ENCODE measurements around the gene KIF26A.

Gene KIF26A

DNA sequence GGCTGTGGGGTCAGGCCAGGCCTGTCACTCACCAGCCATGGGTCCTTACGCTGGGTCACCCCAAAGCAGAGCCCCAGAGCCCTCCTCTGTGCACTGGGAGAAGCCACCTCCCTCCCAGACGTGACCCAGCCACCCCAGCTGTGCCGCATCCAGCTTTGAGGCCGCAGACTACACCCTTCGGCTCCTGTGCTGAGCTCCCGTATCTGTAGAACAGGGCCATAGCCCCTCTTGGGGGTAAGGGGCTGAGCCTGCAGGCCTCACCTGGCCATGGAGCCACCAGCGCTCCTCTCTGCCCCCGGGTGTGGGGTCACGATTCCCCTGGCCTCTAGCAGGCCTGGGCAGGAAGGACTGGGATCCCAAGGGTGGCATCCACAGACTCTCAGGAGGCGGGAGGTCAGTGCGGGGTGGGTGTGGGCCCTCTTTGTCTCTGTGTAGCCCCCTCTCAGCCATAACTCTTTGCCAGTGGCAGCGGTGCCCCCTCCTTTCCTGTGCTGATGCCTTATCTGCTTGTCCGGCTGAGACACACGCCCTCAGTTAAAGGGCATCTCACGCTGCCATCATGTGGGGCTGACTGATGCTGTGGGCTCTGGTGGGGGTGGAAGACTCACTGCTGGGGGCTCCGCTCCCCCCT lies 36.6 kb upstream of the KIF26A start:
- DNase-seq, result no peak

DNA sequence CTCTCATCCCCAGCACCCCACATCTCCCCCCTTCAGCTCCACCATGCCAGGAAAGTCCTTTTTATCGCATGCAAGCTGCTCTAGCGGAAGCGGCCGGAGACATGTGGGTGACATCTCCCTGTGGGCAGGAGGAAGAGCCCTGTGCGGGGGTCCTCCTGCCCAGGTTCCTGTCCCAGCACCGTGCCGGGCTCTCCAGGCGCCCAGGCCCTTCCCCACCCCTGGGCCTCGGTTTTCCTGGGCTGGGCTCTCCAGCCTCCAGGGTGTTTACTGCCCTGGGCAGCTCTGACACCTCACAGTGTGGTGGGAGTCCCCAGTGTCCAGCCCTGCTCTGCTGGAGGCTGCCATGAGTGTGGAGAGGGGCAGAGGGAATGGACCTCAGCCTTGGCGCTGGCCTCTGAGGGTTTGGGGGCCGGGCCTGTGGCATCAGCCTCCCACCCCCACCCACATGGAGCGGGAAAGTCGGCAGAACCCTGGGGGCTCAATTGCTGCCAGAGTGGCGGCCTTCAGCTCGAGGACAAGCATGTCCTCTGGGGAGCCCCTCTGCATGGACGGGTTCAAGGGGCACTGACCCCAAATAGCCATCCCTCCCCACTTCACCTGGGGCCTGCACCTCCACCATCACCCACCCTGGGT lies 36.0 kb upstream of the KIF26A start:
- no peak for DNase-seq

DNA sequence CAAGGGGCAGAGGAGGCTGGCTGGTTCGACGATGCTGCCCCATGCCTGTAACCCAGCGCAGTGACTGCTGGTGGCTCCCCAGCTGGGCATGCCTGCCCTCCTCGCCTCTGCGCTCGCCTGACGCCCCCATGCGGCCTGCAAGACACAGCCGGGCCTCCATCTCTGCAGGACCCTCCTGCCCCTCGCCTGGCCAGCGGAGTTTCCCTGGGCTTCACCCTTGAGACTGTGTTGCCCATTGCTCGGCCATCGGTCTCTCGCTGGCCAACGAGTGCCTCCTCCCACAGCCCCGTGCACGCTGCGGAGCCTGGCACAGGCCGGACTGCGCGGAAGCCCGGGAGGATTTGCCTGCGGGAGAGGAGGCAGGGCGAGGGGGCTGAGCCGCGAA lies 35.3 kb upstream of the KIF26A start:
- no peak for DNase-seq

DNA sequence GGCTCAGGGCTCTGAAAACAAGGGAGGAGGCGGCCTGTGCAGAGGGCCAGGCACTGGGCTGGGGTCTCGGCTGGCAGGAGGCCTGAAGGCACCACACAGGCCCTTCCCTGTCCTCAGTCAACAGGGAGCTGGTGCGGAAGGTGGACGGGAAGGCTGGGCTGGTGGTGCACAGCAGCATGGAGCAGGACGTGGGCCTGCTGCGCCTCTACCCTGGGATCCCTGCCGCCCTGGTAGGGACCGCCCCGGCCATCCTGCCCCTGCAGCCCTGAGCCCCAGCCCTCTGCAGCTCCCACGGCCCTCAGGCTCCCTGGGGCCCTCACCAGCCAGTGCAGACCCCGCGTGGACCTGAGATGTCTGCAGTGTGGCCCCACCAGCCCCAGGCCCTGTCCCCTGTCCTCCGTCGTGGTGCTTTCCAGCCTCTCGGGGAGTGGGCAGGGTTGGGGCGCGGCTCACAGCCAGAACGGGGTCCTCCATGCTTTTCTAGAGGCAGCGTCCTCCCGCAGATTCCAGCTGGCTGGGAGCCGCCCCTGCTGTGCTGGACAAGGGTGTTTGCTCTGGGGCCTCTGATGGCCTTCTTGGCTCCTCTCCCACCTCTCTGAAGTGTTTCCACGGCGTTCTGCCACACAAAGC lies 34.8 kb upstream of the KIF26A start:
- DNase-seq, result no peak

DNA sequence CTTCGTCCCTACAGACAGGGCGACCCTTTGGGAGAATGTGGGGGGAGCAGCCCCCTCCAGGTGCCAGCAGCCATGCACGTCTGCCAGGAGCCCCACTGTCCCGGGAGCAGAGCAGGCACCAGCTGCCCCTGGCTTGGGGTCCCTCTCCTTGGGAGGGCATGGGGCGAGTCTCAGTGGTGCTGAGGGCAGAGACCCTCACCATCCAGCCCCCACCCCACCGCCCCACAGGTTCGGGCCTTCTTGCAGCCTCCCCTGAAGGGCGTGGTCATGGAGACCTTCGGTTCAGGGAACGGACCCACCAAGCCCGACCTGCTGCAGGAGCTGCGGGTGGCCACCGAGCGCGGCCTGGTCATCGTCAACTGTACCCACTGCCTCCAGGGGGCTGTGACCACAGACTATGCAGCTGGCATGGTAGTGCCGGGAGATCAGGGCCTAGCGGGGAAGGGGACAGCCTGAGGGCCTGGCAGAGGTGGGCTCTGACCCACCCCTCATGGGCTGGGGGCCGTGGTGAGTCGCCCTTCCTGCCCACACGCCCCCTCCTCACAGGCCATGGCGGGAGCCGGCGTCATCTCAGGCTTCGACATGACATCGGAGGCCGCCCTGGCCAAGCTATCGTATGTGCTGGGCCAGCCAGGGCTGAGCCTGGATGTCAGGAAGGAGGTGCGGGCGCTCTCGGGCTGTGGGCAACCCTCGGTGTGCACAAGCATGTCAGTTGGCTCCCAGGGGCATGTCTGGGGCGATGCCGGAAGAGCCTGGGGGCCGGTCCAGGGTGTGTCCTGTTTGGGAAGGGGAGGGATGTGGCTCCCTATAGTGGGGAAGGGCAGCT lies 34.1 kb upstream of the KIF26A start:
- no peak for DNase-seq

DNA sequence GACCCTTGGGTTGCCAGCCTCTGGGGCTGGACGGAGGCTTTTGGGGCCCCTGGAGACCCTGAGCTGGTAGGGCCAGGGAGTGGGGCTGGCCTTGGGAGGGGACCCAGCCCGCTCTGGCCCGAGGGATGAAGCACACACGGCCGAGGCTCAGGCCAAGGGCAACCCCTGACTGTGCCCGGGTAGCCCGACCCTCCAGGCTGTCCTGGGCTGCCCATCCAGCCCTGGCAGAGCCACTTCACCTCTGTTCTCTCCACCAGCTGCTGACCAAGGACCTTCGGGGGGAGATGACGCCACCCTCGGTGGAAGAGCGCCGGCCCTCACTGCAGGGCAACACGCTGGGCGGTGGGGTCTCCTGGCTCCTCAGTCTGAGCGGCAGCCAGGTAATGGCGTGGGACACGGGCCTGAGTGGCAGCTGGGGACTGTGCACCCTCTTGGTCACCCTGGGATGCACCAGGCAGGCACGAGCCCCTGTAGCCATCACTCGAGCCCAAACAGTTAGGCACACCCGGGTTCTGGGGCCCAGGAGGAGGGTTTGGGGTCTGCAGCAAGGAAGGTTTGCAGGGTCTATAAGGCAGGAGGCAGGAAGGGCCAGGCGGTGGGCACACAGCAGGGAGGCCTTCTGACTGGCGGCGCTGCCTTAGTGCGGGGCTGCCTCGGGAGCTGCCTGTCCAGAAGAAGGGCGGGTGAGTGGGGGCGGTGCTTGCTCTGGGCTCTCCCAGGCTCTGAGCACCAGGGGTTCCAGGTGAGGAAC lies 33.1 kb upstream of the KIF26A start:
- DNase-seq, result no peak

DNA sequence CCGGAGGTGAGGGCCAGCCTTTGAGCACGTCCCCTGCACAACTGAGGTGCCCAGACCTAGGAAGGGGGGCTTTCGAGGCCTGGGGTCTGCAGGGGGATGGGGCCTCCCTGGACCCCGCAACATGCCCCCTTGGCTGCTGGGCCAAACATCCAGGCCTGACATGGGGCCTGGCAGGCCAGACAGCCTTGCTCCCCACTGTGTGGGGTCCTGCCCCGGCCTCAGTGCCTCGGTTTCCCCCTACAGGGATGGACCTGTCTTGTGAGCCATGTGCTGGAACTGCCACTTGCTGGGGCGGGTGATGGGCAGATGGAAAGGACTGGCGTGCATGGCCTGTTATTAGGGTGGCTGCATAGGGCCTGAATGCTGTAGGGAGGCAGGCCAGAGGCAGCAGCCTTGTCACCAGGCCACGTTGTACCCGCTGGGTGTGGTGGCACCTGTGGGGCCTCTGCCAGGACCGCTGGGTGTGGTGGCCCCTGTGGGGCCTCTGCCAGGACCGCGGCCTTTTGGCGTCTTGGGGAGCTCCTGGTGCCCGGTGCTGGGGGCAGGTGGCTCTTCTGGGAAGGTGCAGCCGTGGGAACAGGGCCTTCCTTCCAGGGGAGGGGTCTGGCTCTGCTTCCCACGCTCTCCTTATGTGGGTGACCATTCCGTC lies 32.4 kb upstream of the KIF26A start:
- DNase-seq, result no peak

DNA sequence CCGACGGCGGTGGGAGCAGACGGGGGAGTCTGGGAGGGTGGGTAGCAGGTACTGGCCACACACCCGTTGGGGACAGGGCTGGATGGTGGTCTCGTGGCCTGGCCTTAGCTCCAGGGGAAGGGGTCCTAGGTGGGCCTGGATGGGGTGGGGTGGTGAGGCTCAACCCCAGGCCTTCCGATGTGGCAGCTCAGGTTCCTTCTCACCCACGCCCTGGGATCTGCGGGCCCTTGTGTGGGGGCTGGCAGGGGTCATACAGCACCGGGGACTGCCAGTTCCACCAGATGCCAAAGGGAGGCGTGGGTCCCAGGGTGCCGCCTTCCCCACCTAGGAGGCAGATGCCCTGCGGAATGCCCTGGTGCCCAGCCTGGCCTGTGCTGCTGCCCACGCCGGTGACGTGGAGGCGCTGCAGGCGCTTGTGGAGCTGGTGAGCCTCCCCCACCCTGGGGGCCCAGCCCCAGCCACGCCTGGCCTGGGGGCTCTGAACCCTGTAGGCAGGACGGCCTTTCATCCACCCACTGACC lies 31.9 kb upstream of the KIF26A start:
- no peak for DNase-seq

DNA sequence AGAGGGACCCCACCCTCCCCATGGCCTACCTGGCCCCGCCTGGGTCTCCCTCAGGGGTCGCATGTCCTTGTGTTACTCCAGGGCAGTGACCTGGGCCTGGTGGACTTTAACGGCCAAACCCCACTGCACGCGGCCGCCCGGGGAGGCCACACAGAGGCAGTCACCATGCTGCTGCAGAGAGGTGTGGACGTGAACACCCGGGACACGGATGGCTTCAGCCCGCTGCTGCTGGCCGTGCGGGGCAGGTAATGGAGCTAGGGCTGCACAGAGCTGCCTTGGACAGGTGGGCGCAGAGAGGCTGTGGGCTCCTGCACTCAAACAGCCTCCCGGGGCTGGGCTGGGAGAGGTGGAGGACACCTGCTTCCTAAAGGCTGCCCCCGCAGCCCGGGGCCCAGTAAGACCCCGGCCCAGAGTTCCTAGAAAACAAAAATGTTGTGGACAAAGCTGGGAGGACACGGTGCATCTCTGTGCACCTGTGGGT lies 31.2 kb upstream of the KIF26A start:
- DNase-seq, result no peak

DNA sequence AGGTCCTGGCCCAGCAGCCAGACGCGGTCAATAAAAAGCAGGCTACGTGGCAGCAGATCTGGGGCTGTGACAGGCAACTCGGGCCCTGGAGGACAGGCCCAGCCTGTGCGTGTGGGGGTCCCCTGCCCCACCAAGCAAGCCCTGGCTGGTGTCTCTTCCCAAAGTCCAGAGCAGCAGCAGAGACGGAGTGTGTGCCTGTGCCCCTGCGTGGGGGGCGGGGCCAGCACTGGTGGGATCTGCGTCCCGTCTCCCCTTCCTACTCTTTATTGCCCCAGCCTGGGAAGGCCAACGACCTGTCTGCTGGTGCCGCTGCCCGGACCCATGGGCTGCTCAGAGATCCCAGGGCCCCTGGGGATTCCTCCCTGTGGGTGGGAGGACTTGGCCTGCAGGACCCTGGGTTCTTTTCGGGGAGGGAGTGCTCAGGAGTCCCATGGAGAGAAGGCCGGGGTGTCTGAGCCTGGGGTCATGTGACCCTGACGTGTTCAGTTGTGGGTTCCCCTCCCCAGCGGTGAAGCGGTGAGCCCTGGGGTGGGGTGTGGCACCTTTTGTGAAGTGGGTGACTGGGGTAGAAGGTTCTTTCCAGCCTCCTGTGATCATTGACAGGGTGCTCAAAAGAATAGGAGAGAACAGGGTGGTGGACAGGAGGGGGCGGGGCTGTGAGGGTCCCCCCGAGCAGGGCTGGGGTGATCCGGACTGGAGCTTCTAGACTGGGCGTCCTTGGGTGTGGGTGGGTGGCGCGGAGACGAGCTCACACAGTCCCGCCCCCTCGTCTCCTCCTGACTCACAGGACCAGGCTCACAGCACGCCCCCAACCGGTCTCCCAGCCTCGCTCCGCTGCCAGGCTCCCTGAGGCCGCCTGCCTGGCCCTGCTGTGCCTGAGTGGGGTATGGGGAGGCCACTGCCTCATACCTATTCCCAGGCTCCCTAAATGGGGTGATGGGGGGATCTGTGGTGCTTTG lies 30.5 kb upstream of the KIF26A start:
- DNase-seq, result no peak

DNA sequence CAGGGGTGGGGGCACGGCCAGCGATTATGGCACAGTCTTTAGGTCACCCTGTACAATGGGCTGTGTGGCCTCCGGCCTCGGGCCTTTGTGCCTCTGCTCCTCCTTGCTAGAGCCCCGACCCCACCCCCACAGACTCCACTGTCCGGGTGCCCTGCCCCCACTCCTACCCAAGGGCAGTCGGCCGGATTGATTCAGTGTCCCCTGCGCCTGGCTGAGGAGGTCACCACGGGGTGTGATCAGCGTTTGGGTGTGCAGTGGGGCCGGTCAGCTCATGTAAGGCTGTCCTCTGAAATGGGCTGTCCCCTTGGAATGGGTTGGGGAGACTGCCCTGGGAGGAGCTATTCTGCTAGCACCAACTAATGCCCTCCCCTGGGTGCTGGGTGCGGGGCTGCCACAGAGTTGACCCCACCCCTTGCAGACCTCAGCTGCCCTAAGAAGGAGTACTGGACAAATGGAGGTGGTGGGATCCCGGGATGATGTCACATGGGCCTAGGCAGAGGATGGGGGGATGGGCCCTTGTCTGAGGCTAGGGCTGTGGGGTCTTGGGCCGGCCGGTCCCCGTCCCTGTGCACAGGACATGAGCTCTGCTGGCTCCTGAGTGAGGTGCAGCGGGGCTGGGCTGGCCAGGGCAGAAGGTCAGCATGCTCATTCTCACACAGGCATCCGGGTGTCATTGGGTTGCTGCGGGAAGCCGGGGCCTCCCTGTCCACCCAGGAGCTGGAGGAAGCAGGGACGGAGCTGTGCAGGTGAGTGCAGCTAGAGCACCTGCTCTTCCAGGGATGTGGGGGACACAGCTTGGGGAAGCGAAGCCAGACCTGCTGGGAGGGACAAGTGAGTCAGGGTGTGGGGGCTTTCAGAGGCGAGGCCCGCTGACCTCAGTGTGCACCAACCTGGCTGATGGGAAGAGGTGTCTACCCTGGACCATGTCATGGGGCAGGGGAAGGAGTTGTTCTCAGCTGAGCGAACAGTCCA lies 29.5 kb upstream of the KIF26A start:
- no peak for DNase-seq

DNA sequence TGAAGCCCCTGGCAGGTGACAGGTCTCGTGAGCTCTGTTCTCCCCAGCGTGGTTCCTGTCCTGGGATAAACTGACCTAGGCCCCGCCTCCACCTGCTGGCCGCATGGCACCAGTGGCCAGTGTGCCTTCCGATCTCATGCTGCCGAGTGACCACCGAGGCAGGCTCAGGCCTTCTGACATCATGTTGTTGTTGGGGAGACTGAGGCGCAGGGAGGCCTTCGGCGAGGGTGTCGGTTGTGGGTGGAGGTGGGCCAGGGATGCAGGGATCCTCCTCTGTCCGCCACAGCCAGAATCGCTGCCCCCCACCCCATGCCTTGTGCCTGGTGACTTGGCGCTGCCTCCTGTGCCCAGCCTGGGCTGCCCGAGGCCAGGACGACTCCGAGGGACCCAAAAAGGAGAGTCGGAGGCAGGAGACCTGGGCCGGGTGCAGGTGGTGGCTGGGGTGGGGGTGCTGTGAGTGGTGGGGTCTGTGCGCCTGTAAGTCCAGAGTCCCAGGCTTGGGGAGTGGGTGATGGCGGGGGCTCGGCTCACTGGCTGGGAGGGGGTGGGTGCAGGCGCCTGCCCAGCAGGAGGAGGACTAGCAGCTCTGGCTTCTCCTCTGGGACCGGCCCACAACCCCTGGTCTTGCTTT lies 28.5 kb upstream of the KIF26A start:
- DNase-seq, result no peak

DNA sequence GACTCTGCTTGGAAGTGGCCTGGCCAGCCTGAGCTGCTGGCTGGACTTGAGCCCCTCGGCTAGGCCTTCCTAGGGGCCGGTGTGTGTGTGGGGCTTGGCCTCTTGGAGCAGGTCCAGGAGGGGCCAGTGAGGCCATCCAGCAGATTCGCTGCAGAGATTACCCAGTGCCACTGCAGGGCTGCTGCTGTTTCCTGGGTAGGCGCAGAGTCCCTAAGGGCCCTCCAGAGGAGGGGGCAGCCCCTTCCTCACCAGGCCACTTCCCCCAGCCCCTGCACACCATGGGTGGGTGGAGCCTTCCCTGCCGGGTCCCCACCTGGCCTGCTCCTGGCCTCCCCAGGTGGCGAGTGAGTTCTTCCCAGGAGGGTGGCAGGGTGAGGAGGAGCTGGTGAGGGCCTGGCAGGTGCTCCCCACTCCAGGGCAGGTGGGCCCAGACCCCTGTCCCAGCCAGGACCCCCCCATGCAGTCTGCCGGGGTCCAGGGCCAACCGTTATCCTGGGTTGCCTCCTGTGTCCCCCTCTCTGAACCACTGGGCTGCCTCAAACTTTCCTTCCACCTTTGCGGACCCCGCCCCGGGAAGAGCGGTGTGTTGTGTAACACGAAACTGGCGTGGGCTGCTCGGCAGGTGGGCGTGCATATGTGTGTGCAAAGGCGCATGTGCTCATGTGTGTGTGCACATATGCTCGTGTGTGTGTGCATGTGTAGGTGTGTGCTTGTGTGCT lies 27.7 kb upstream of the KIF26A start:
- DNase-seq, result no peak

DNA sequence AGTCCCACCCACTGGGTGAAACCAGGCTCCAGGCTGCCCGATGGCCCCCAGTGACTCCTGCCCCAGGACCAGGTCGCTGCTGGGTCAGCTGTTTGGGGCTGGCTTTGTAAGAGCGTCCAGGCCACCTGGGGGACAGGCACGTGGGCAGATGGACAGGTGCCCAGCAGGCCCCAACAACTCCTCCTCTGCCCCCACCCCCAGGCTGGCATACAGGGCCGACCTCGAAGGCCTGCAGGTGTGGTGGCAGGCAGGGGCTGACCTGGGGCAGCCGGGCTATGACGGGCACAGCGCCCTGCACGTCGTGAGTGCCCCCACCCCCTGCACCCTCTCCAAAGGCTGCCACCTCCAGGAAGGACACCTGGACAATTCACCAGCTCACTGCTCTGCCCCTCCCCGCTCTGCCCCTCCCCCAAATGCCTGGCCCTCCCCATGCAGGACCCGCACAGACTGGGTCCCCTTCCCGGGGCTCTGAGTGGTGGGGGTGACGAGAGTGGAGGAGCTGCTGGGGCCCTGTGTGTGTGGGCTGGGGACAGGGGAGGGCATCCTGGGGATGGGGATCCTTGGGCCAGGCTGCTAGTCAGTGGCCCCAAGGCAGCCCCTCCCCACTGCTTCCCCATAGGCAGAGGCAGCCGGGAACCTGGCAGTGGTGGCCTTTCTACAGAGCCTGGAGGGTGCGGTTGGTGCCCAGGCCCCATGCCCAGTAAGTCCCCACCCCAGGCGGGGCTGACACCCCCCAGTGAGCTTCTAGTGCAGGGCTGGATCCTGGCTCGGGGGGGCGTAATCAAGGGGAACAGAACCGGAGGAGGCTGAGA lies 26.9 kb upstream of the KIF26A start:
- DNase-seq, result no peak

DNA sequence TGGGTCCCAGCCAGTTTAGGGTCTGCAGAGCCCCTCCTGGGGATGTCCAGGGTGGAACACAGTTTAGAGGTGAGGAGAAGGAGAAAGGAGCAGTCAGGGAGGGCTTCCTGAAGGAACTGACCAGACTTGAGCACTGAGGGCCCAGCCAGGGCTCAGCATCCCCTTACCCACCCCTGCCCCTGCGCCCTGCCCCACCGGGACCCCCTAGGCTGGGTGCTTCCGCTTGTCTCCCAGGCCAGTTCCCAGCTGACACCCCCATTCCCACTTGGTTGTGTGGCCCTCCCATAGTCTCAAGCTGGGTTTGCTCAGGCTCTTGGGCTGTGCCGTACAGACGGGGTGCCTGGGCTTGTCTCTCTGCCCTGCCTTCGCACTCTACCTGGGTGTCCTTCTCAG lies 26.3 kb upstream of the KIF26A start:
- no peak for DNase-seq

DNA sequence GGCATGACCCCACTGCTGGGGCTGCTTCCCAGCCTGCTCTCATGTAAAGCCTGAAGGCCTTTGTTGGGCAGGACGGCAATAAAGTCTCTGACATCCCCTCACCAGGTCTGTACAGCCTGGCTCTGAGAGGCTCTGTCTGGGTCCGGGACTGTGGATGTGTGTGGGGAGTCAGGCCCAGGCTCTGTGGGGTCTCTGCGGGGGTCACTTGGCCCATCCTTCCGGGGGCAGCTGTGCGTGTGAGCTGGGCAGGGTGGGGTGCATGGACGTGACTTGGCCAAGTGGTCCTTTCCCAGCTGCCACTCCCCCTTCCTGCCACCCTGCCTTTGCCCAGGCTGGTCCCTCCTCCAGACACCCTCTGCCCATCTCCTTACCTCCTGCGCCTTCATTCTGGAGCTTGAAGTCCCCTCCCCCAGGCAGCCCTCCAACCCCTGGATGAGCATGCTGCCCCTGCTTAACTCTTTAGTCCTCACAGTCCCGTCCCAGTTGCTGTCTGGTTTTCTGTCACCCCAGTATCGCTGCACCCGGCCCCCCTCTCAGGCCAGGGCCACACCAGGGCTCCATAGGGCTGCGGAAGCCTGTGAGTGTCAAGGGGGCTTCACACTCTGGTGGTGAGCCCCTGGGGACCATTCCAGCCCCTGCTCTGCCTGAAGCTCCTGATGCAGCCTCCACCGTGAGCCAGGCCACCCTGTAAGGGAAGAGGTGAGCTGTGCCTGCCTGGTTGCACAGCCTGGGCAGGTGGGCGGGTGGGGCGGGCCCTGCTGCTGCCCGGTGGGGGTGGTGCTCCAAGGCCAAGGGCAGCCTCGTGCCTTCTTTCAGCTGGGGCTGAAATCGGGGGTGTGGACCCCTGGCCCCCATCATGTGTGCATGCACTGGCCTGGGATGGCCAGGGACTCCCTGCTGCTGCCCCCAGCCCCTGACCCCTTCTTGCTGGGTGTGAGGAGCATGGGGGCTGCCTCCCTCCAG lies 25.5 kb upstream of the KIF26A start:
- DNase-seq, result no peak

All from bone marrow (tissue), 2 donors.